Measurements from ENCODE around the gene GJD2.

The GJD2 gene

GRCh38 chr15:34739346-34739745 is 15.5 kb downstream of the GJD2 start:
- Histone ChIP-seq H3K27ac (ENCODE audit: poor library complexity, severe bottlenecking) (no peak overlapping the region), H3K36me3 (ENCODE audit: low read depth) (no peaks in the 10 kb centered on the region), H3K4me3 (ENCODE audit: severe bottlenecking) (no peak overlapping the region), H3K27me3 (ENCODE audit: insufficient read depth, poor library complexity, severe bottlenecking) (peaks cover 54% of the 10 kb centered on the region), H3K4me1 (ENCODE audit: insufficient read depth, poor library complexity, severe bottlenecking) (no peaks in the 10 kb centered on the region), H3K9me3 (ENCODE audit: severe bottlenecking) (no peaks in the 10 kb centered on the region)
- no peak for TF ChIP-seq CTCF (IDR thresholded peaks at IDR 0.05; ENCODE audit: poor library complexity, severe bottlenecking)
- DNase-seq (ENCODE audit: low spot score) (no peak), ATAC-seq (ENCODE audit: low read depth) (no peak)

DNA sequence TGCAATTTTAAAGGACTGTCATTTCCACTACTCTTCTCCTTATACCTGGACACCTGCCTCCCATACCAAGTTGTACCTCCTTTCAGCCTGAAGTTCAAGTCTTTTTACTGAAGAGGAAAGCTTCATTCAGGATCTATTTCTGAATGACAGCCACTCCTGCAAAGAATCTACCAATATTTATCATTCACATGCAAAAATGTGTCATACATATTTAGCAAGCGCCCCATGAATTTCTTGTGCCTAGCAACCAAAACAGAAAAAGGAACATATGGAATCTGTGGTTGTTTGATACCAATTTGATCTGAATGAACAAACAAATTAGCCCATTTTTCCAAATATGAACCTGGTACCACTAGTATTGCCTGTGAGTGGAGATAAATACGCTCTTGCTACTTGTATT is 16.8 kb downstream of the GJD2 start:
- no peak for TF ChIP-seq CTCF (IDR thresholded peaks at IDR 0.05; ENCODE audit: poor library complexity, severe bottlenecking)
- Histone ChIP-seq H3K4me3 (ENCODE audit: severe bottlenecking) (no peak overlapping the region), H3K27me3 (ENCODE audit: insufficient read depth, poor library complexity, severe bottlenecking) (peaks cover 58% of the 10 kb centered on the region), H3K9me3 (ENCODE audit: severe bottlenecking) (no peaks in the 10 kb centered on the region), H3K27ac (ENCODE audit: poor library complexity, severe bottlenecking) (no peak overlapping the region), H3K36me3 (ENCODE audit: low read depth) (no peaks in the 10 kb centered on the region), H3K4me1 (ENCODE audit: insufficient read depth, poor library complexity, severe bottlenecking) (no peaks in the 10 kb centered on the region)
- no peak for ATAC-seq (ENCODE audit: low read depth)
- no peak for DNase-seq (ENCODE audit: low spot score)

DNA sequence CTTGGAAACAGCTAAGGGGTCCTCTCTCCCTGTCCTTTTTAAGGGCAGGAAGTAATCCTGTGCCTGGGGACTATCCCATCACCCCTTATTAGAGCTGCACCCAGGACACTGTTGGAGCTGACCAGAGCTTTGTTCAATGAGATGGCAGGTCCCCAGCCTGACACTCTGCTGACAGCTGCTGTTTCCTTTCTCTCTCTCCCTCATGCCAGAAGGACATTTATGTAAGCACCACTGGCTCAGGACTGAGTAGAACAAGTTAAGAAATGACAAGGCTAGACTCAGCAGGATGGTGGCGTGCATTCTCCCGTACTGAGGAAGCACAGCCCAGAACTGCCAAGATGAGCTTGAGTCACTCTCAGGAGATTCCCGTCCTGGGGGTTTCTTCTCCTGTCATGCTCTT is 17.3 kb downstream of the GJD2 start:
- Histone ChIP-seq H3K4me3 (ENCODE audit: severe bottlenecking) (no peak overlapping the region), H3K27me3 (ENCODE audit: insufficient read depth, poor library complexity, severe bottlenecking) (peaks cover 58% of the 10 kb centered on the region), H3K36me3 (ENCODE audit: low read depth) (no peaks in the 10 kb centered on the region), H3K27ac (ENCODE audit: poor library complexity, severe bottlenecking) (no peak overlapping the region), H3K4me1 (ENCODE audit: insufficient read depth, poor library complexity, severe bottlenecking) (no peaks in the 10 kb centered on the region), H3K9me3 (ENCODE audit: severe bottlenecking) (no peaks in the 10 kb centered on the region)
- DNase-seq (ENCODE audit: low spot score) (no peak), ATAC-seq (ENCODE audit: low read depth) (peak; percentile 67; the same call in 2 of the 3 replicates)
- no peak for TF ChIP-seq CTCF (IDR thresholded peaks at IDR 0.05; ENCODE audit: poor library complexity, severe bottlenecking)

- Histone ChIP-seq H3K4me1 (ENCODE audit: insufficient read depth, poor library complexity, severe bottlenecking) (no peaks in the 10 kb centered on the region), H3K36me3 (ENCODE audit: low read depth) (no peaks in the 10 kb centered on the region), H3K9me3 (ENCODE audit: severe bottlenecking) (no peaks in the 10 kb centered on the region), H3K27ac (ENCODE audit: poor library complexity, severe bottlenecking) (no peak overlapping the region), H3K4me3 (ENCODE audit: severe bottlenecking) (no peak overlapping the region), H3K27me3 (ENCODE audit: insufficient read depth, poor library complexity, severe bottlenecking) (peaks cover 33% of the 10 kb centered on the region)
- DNase-seq (ENCODE audit: low spot score) (no peak), ATAC-seq (ENCODE audit: low read depth) (no peak)
- no peak for TF ChIP-seq CTCF (IDR thresholded peaks at IDR 0.05; ENCODE audit: poor library complexity, severe bottlenecking)
Observed at GRCh38 chr15:34734303-34734702, 20.5 kb downstream of the GJD2 start.

DNA sequence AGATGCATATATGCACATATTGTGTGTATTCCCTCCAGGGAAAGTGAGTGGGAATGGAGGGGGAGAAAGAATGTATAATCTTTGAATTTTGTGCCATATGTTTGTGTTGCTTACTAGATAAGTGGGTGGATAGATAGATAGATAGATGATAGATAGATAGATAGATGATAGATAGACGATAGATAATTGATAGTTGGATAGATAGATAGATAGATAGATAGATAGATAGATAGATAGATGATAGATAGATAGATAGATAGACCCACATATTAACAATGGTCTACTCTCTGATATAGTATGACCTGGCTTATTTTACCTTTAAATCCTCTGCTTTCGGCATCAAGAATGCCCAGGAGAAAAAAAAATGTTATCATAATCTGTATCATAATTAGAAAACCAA is 21.2 kb downstream of the GJD2 start:
- TF ChIP-seq CTCF (IDR thresholded peaks at IDR 0.05; ENCODE audit: poor library complexity, severe bottlenecking), result no peak
- H3K27ac ChIP-seq (ENCODE audit: poor library complexity, severe bottlenecking), result no peak overlapping the region
- H3K4me1 ChIP-seq (ENCODE audit: insufficient read depth, poor library complexity, severe bottlenecking), result no peaks in the 10 kb centered on the region
- H3K27me3 ChIP-seq (ENCODE audit: insufficient read depth, poor library complexity, severe bottlenecking), result peaks cover 27% of the 10 kb centered on the region
- no peak for ATAC-seq (ENCODE audit: low read depth)
- no peaks in the 10 kb centered on the region for H3K9me3 ChIP-seq (ENCODE audit: severe bottlenecking)
- no peaks in the 10 kb centered on the region for H3K36me3 ChIP-seq (ENCODE audit: low read depth)
- DNase-seq (ENCODE audit: low spot score), result no peak
- H3K4me3 ChIP-seq (ENCODE audit: severe bottlenecking), result no peak overlapping the region

Data from RWPE2 (cell line).